Rectal smooth muscle tissue (tissue), 1 donor: ENCODE measurements around the gene BRD3.

Experiments used
- H3K27ac ChIP-seq: one replicate; pipeline ENCODE4 v1.7.0; 2013; ENCODE audit warnings: low read depth, low read length, inconsistent platforms
- H3K27me3 ChIP-seq: one replicate; pipeline ENCODE4 v1.7.0; 2013; ENCODE audit warnings: low read length; ENCODE audit not compliant: control insufficient read depth, insufficient read depth
- H3K36me3 ChIP-seq: one replicate; pipeline ENCODE4 v1.7.0; 2013; ENCODE audit warnings: low read length; ENCODE audit not compliant: control insufficient read depth, insufficient read depth
- H3K4me1 ChIP-seq: one replicate; pipeline ENCODE4 v1.7.0; 2013; ENCODE audit warnings: low read length; ENCODE audit not compliant: control insufficient read depth, insufficient read depth
- H3K4me3 ChIP-seq: one replicate; pipeline ENCODE4 v1.7.0; 2013; ENCODE audit warnings: low read length
- H3K9ac ChIP-seq: one replicate; pipeline ENCODE4 v1.7.0; 2013; ENCODE audit warnings: low read length

BRD3 gene

GRCh38 chr9:134048582-134048968 lies 19.3 kb downstream of the BRD3 start:
- no peak overlapping the region for H3K4me3 ChIP-seq
- H3K27ac ChIP-seq: no peak overlapping the region
- H3K4me1 ChIP-seq: no peaks in the 10 kb centered on the region
- no peak overlapping the region for H3K9ac ChIP-seq
- H3K36me3 ChIP-seq: peaks cover 49% of the 10 kb centered on the region
- H3K27me3 ChIP-seq: no peaks in the 10 kb centered on the region

- H3K4me3 ChIP-seq: no peak overlapping the region
- peaks cover 48% of the 10 kb centered on the region for H3K36me3 ChIP-seq
- no peaks in the 10 kb centered on the region for H3K27me3 ChIP-seq
- H3K4me1 ChIP-seq: no peaks in the 10 kb centered on the region
- H3K27ac ChIP-seq: no peak overlapping the region
- H3K9ac ChIP-seq: no peak overlapping the region
Observed at GRCh38 chr9:134047868-134048581, 19.8 kb downstream of the BRD3 start.

- no peaks in the 10 kb centered on the region for H3K27me3 ChIP-seq
- H3K4me1 ChIP-seq: no peaks in the 10 kb centered on the region
- H3K9ac ChIP-seq: no peak overlapping the region
- H3K27ac ChIP-seq: no peak overlapping the region
- H3K4me3 ChIP-seq: no peak overlapping the region
- H3K36me3 ChIP-seq: peaks cover 44% of the 10 kb centered on the region
Observed at GRCh38 chr9:134046894-134047681, 20.7 kb downstream of the BRD3 start.

- Histone ChIP-seq H3K4me3 (no peak overlapping the region), H3K27ac (no peak overlapping the region), H3K9ac (no peak overlapping the region), H3K36me3 (peaks cover 38% of the 10 kb centered on the region), H3K4me1 (no peaks in the 10 kb centered on the region), H3K27me3 (no peaks in the 10 kb centered on the region)
Observed at GRCh38 chr9:134045841-134046544, 21.8 kb downstream of the BRD3 start.

GRCh38 chr9:134044944-134045343 lies 22.9 kb downstream of the BRD3 start:
- H3K9ac ChIP-seq: no peak overlapping the region
- H3K4me1 ChIP-seq: no peaks in the 10 kb centered on the region
- peaks cover 32% of the 10 kb centered on the region for H3K36me3 ChIP-seq

GRCh38 chr9:134043531-134043988 lies 24.3 kb downstream of the BRD3 start:
- Histone ChIP-seq H3K36me3 (peaks cover 29% of the 10 kb centered on the region), H3K27me3 (no peaks in the 10 kb centered on the region), H3K27ac (no peak overlapping the region), H3K4me3 (no peak overlapping the region), H3K9ac (no peak overlapping the region), H3K4me1 (no peaks in the 10 kb centered on the region)

More at GRCh38 chr9:134044944-134045343, 22.9 kb downstream of the BRD3 start:
- no peaks in the 10 kb centered on the region for H3K27me3 ChIP-seq
- H3K4me3 ChIP-seq: no peak overlapping the region
- no peak overlapping the region for H3K27ac ChIP-seq

GRCh38 chr9:134041649-134041962 lies 26.2 kb downstream of the BRD3 start:
- no peaks in the 10 kb centered on the region for H3K27me3 ChIP-seq
- no peak overlapping the region for H3K9ac ChIP-seq
- H3K4me1 ChIP-seq: no peaks in the 10 kb centered on the region
- no peak overlapping the region for H3K27ac ChIP-seq
- H3K4me3 ChIP-seq: no peak overlapping the region
- H3K36me3 ChIP-seq: peaks cover 27% of the 10 kb centered on the region

GRCh38 chr9:134040781-134041648 lies 26.8 kb downstream of the BRD3 start:
- Histone ChIP-seq H3K4me3 (no peak overlapping the region), H3K27ac (no peak overlapping the region), H3K36me3 (peaks cover 27% of the 10 kb centered on the region), H3K4me1 (no peaks in the 10 kb centered on the region), H3K9ac (no peak overlapping the region), H3K27me3 (no peaks in the 10 kb centered on the region)

GRCh38 chr9:134040176-134040565 lies 27.7 kb downstream of the BRD3 start:
- H3K27ac ChIP-seq: no peak overlapping the region
- H3K36me3 ChIP-seq: peaks cover 26% of the 10 kb centered on the region
- no peaks in the 10 kb centered on the region for H3K4me1 ChIP-seq
- no peaks in the 10 kb centered on the region for H3K27me3 ChIP-seq
- H3K9ac ChIP-seq: no peak overlapping the region
- H3K4me3 ChIP-seq: no peak overlapping the region

- Histone ChIP-seq H3K36me3 (peaks cover 25% of the 10 kb centered on the region), H3K27me3 (no peaks in the 10 kb centered on the region), H3K9ac (no peak overlapping the region), H3K4me3 (no peak overlapping the region), H3K4me1 (no peaks in the 10 kb centered on the region), H3K27ac (no peak overlapping the region)
Observed at GRCh38 chr9:134039386-134040175, 28.2 kb downstream of the BRD3 start.

GRCh38 chr9:134037641-134038040 lies 30.2 kb downstream of the BRD3 start:
- Histone ChIP-seq H3K4me3 (no peak overlapping the region), H3K36me3 (peaks cover 42% of the 10 kb centered on the region)

More at GRCh38 chr9:134037641-134038040, 30.2 kb downstream of the BRD3 start:
- no peak overlapping the region for H3K27ac ChIP-seq
- no peaks in the 10 kb centered on the region for H3K27me3 ChIP-seq
- H3K4me1 ChIP-seq: no peaks in the 10 kb centered on the region
- no peak overlapping the region for H3K9ac ChIP-seq
